Measurements from ENCODE around the gene EHMT1. TPM values are rescaled to one million over a fixed set of nuclear protein-coding genes. Genes with fewer than 3 reads are reported as not detected.

Gene EHMT1
- total RNA-seq: 44.8 and 45.5 TPM in 2 replicates

DNA sequence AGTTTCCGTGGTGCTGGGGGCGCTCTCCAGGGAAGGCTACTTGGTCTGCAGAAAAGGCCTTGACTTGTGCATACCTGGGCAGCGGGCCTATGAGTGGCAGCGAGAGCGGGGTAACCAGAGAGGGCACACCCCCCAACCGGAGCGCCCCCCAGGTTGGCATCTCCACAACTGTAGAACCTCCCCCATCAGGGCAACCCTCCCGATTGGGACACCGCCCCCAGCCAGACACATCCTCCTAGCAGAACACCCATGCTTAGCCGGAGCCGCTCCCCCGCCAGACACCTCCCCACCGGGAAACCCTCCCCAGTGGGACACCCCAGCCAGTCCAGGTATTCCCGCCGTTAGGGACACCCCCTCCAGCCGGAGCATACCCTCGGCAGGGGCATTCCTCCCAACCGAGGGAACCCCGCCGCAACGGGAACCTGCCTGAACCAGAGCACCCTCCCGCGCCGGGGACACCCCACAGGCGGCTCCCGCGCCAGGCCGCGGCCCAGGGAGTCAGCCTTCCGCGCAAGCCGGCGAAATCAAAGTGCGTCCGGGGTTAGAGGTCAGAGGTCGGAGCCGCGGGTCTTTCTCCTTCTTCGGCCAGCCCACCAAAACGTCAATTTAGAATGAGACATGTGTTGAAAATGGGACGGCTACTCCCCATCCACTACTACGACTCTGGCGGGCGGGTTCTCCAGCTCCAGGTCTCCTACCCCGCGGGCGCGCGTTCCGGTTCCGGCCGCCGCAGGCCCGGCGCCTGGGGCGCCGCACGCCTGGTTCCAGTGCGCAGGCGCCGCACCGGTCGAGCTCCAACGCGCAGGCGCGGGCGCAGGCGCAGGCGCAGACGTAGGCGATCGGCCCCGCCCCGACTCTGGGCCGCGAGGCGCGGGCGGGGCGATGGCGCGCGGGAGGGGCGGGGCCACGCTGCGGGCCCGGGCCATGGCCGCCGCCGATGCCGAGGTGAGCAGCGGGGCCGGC is at the start of gene EHMT1:
Gene EHMT1 (plus strand): TSS at position 901 of the 963 bp plus-strand sequence. CDS start 24 bp downstream, at position 925.

GRCh38 chr9:137578518-137579258 is 40.1 kb upstream of the EHMT1 start, which contains the start of gene DPH7:
Gene DPH7 (minus strand): TSS chr9:137578925. CDS start chr9:137578777, 148 bp downstream.

DNA sequence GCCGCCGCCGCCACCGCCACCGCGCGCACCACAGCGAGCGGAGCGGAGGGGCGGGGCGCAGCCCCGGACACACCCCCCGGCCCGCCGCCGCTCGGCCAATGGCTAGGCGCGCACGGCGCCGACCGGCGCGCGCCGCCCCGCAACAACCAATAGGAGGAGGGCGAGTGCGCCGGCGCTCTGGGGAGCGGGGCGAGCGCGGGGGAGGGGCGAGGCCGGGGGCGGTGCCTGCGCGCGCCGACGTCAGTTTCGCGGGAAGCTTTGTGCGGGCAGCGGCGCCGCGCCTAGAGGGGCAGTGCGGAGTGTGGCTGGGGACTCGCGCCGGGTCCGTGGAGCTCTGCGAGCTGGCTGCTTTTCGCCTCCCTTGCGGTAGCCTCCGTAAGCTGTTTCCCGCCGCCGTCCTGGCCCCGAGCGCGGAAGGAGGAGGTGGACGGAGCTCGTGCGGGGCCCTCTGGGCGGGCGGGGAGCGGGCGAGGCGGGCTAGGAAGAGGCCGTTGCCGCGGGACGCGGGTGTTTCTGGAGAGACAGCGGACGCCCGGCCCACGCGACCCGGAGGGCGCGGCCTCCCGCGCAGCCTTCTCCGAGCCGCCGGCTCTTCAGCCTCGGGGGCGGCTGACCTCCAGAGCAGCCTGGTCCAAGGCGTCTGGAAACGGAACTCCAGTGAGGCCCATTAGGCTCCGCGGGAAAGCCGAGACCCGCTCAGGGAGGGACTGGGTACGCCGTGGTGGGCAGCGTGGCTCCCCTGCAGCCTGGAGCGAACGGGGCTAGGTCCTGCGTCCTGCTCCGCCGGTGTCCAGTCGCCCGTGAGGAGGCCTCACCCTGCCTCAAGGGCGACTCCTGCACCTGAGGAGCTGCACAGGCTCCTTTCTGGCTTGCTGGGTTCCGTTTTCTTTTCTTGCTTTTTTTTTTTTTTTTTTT is 28.1 kb upstream of the EHMT1 start, which contains the start of gene ZMYND19:
Gene ZMYND19 (minus strand): TSS at position 44 of the 915 bp plus-strand sequence. CDS start 249 bp downstream, outside the sequence.

GRCh38 chr9:137605121-137606004 is 13.4 kb upstream of the EHMT1 start, which contains the start of gene ARRDC1:
Gene ARRDC1 (plus strand): TSS chr9:137605686. CDS start chr9:137605718, 32 bp downstream.

DNA sequence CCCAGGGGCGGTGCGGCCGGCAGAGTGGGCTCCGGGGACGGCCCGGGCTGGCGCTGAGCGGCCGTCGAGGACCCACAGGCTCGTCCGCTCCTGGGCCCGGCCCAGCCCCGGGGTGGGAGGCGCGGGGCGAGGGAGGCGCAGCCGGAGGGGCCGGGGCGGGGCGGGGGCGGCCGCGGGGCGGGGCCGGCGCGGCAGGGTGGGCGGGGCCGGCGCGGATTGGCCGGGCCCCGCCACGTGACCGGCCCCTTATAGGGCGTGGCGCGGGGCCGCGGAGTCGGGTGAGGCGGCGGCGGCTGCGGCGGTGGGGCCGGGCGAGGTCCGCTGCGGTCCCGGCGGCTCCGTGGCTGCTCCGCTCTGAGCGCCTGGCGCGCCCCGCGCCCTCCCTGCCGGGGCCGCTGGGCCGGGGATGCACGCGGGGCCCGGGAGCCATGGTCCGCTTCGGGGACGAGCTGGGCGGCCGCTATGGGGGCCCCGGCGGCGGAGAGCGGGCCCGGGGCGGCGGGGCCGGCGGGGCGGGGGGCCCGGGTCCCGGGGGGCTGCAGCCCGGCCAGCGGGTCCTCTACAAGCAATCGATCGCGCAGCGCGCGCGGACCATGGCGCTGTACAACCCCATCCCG is 258.8 kb downstream of the EHMT1 start, which contains the start of gene CACNA1B:
Gene CACNA1B (plus strand): TSS at position 277 of the 617 bp plus-strand sequence. CDS start 152 bp downstream, at position 429.

Other genes starting within 250 kb of the EHMT1 start
- 4.8 and 9.7 TPM in 2 replicates for gene EXD3, start 195.8 kb upstream of the EHMT1 start, total RNA-seq
- gene NOXA1, start 195.6 kb upstream of the EHMT1 start, total RNA-seq: 0.26 TPM in 1 of 2 replicates, not detected in the other
- gene ENTPD8, start 177.6 kb upstream of the EHMT1 start, total RNA-seq: not detected in 2 replicates
- gene NSMF, start 159.7 kb upstream of the EHMT1 start, total RNA-seq: 27.4 and 49.7 TPM in 2 replicates
- 0.13 and 0.32 TPM in 2 replicates for gene PNPLA7, start 68.6 kb upstream of the EHMT1 start, total RNA-seq
- gene MRPL41, start 67.1 kb upstream of the EHMT1 start, total RNA-seq: 50.5 and 100 TPM in 2 replicates
- 23.2 and 23.4 TPM in 2 replicates for gene DPH7, start 40.1 kb upstream of the EHMT1 start, total RNA-seq
- 16.9 and 19.4 TPM in 2 replicates for gene ZMYND19, start 28.5 kb upstream of the EHMT1 start, total RNA-seq
- gene ARRDC1, start 13.3 kb upstream of the EHMT1 start, total RNA-seq: 16.2 and 25.2 TPM in 2 replicates

Measured in epithelial cell of alveolus of lung (primary cell).